ENCODE measurements around the gene ENPP7.

ENPP7 gene

DNA sequence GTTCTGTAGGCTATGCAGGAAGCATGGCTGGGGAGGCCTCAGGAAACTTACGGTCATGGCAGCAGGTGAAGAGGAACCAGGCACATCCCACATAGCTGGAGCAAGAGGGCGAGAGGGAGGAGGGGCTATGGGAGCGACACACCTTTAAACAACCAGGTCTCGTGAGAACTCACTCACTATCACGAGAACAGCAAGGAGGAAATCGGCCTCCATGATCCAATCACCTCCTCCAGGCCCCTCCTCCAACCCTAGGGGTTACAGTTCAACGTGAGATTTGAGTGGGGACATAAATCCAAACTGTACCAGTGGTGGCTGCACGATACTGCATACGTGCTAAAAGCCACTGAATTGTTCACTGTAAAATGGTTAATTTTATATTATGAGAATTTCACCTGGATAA lies 26.1 kb upstream of the ENPP7 start:
- DNase-seq = no peak

DNA sequence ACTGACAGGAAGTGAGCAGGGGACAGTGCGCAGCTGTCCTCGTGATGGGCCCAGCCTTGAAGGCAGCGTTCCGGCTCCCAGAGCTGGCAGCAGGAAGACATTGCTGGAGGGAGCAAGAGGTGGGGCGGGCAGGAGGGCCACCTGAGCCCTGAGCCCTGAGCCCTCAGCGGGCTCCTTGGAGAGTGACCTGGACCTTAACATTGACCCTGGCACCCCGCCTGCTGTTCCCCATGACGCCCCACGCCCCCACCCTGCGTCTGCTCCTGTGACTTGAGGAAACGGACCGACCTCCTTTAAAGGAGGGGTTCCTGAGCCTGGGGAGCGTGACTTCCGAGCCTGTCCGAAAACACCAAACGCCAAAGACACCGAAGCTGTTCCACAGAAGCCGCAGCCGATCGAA lies 25.1 kb upstream of the ENPP7 start:
- DNase-seq = no peak

DNA sequence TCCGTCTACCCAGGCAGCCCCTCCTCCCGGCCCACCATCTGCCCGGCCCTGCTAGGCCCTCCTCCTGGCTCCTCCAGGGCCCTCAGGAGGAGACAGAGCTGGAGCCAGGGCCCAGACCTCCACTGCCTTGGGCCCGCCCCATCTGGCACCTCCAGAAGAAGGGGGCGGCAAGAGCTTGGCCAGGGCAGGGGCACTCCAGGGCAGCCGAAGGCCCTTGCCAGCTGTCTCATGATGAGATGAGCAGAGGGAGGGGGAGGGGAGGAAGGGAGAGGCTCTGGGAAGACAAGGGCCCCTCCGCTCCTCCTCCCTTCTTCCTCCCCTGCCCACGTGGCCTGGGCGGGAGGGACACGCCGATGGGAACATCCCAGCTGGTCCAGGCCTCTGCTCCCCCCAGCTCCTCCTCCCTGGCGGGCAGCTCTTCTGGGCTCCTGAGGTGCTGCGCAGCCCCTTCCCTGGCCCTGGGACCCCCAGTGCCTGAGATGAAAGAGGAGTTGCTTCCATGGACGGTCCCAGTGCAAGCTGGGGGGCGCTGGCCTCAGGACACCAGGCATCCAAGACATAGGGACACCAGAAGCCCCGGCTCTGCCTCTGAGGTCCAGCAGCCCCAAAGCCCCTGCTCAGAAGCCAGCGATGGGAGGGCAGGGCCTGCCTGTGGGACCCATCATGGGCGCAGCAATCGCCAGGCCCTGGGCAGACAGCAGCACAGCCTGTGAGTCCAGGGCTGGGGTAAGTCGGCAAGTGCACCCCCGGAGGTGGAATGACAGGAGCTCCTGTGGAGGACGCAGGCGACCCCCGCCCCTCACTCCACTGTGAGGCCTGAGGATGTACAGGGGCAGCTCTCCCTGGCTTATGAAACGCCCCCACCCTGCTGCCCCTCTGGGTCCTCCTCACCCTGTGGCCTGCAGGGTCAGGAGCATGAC lies 23.6 kb upstream of the ENPP7 start:
- no peak for DNase-seq

DNA sequence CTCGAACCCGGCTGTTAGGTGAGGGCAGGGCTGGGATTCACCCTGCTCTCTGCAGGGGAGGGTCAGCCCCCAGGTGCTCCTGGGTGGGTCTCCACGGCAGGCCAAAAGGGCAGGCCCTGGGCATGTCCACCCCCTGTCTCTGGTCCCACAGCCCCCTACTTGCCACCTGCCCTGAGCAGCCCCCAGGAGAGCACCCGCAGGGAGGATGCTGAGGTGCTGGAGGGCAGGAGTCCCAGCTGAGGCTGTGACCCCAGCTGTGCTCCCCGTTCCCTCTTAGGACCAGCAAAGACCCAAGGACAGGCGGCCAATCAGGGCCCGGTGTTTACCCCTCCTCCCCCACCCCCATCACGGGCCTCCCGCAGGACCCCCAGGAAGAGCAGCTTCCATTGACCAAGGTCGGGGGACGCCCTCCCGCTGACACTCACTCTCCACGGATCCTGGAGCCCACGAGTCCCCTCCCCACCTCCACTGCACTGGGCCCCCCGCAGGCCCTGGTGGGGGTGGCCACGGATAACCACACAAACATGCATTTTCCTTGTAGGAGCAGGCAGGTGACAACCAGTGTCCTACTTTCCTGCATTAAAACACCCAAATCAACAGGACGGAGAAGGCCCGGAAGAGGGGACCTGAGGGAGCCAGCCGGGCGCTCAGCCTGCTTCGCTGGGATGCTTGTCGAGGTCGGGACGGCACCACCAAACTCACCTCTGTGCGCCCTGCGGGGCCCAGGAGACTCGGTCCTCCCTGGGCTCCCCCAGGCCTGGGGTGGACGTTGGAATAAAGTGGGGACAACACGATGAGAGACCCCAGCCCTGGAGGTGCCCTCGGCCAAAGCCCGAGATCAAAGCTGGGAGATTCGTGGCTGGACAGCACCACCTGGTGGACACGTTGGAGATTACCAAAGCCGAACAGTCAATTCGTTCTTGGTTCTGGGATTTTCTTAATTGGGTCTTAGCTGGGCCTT lies 22.5 kb upstream of the ENPP7 start:
- DNase-seq = peak; percentile 42

DNA sequence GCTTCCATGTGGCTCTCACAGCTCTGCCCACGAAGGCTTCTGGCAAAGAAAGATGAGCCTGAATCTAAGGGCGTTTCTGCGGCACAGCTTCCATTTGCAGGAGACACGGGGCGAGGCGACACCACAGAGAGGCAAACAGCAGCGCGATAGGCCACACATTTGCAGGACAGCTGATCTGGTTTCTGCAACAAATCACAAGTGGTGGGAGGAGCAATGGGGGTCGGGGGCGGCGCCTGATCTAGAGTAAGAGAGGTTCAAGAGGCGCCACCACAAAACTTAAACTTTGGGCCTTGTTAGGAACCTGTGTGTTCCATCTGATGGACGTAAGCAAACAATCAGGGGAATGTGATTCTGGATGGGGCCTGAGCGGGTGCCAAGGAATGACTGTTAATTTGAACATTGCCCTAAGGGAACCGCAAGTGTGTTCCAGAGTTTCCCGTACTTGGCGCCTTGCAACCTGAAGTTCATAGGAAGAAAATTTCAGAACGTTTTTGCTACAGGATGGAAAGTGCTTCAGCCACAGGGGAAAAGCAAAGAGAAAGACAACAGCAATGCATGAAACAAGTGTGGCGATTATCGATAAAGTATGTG lies 18.9 kb upstream of the ENPP7 start:
- no peak for DNase-seq

DNA sequence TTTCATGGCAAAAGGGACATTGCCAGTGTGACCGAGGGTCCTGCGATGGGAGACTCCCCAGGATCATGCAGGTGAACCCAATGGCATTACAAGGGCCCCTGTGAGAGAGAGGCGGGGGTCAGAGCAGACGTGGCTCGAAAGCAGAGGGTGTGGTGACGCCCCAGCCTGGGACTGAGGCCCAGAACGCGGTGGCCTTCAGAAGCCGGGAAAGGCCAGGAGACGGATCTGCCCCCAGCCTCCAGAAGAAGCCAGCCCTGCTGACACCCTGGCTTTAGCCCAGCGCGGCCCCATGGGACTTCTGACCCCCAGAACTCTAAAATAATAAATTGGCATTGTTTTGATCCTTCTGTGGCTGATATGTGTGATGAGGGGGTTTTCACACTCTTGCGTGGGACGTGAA lies 17.4 kb upstream of the ENPP7 start:
- no peak for DNase-seq

DNA sequence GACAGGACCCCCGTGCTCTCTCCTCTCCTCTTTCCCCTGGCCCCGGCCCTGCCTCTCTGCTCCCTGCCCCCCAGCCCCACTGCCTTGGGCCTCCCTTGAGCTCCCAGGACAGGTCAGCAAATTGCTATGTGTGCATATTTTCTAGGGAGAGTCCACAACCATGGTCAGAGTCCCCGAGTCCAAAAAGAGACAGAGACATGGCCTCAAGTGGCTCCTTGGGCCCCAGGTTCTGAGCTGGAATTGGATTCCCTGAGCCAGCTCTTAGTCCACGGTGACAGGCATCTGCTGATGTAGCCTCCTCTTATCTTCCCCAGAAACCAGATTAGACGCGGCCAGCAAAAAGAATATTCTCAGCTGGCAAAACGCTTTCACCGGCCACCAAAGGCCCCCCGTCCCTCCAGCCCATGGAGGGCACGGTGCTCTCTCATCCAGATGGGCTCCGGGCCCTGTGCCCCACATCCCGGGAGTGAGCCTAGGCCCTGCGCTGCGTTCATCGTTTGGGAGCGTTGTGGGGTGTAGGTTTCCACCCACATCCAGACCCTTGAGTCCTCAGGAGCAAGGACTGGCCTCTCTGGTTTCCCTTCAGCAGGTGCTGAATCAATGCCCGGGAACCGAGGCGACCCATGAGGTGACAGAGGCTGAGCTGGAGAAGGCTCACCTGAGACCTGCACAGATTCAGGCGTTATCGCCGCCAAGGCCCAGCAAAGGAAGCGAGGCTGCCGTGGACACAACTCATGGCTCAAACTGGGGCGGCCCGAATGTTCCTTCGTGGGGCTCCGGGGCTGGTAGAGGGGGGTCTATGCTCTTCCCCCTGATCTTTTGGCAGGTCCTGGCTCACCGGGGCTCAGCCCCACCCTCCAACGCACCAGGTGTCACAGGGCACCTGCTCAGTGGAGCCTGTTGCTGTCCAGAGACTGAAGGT lies 16.3 kb upstream of the ENPP7 start:
- DNase-seq = no peak

DNA sequence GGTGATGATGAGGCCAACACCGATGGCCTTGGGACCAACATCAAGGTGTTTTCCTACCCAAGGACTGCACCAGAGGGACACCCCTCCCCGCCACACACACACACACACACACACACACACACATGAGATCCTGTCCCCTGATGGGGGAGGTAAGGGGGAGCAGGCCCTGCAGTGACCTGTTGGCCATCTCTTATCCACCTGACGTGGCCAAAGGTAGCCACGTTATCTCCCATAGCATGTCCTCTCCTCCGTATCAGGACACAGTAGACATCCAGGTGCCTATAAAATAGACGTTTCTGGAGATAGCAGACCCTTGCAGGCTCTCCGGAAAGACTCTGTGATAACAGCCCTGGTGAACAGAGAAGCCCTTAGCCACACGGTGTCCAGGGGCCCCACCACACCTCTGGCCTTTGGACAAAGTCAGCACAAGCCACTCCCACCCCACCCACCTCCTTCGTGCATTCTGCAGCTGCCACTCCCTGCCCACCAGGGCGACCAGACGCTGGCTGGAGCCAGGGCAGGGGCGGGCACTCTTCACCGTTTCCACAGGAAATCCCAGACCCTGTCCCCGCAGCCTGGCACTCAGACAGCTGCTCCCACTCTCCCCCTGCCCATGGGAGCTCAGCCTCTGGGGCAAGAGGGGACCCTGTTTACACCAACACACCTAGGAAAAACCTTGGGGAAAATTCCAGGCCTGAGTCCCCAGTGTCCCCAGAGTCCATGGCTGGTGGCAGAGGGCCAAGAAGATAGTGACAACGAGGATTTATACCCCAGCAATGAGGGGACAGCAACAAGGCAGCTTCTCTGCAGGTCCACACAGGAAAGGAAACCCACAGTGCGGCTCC lies 15.4 kb upstream of the ENPP7 start:
- no peak for DNase-seq

DNA sequence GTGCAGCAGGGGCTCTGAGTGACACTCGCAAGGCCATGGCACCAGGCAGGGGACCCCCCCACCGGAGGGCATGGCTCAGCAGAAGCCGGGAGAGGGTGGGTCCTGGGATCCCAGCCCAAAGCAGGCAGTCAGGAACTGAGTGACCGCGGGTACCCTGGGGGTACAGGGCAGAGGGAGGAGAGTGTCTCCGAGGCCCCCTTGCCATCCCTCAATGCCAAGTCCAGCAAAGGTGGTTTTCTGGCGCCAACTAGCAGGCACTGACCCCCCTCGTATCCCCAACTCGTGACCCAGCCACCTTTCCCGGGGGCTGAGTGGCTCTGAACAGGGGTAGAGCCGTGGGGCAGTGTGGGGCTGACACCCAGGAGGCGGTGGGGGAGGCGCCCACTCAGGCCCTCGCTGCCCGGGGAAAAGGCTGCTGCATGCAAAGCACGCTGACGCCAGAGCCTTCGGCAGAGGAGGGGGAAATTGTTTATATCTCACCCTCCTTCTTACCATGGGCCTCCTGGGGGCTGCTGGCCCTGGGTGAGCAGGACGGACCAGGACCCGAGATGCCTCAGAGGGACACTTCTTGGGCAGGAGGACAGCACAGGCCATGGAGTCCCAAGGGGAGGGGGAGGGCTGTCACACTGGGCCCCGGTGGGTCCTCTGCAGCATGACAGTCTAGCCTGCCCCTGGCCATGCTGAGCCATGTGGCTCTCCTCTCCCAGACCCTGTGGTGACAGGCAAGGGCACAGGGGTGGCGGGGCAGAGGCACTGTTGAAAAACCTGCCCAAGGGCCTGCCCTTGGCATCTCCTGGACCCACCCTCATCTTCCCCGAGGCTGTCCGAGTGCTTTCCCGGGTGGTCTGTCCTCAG lies 14.6 kb upstream of the ENPP7 start:
- DNase-seq = no peak

DNA sequence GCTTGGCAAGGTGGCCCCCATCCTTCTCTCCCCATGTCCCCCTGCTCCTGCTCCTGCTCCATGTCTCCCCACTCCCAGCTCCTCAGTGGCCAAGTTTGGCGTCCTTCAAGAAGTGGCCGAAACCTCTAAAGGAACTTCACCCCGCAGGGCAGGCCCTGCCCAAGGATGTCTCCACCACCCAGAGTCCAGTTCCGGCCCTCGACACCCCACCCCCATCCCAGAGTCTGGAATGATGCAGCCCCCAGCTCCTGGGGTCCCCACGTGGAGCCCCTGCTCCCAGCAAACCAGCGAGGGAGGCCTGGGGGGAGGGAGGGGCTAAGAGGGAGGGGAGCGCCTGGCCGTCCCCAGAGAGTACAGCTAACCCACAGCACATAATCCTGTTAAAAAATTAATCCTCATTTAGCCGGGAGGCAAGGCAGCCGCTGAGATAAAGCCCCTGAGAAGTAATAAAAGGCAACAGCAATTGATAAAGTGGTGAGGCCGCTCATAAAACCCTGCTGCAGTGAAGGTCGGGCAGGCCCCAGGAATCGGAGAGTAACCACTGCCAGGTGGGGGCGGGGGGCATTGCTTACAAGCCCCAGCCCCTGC lies 9.9 kb upstream of the ENPP7 start:
- no peak for DNase-seq

DNA sequence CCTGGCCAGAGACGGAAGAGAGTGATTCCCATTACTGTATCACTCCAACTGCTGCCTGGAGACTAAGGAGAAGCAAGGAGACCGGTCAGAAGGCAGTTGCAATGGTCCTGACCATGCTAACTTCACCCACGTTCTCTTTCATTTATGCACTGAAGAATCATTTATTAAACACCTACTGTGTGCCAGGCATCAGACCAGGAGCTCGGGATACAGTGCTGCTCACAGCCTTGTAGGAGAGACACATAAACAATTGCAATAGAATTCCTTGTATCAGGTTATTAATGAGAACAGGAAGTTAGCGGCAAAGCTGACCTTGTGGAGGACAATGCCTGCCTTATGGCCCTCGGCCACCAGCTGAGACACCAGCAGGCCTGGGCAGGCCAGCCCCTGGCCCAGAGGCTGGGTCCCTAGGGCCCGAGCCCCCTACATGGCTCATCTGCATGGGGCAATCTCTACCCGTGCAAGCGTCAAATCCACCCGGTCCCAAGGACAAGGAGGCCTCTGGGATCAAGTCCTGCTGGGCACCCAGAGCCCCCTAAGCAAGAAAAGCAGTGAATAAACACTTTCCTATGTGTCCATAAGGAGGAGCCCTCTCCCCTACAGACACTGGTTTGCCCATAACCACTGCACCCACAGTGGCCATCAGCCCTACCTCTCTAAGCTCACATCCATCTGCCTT lies 8.6 kb upstream of the ENPP7 start:
- no peak for DNase-seq

DNA sequence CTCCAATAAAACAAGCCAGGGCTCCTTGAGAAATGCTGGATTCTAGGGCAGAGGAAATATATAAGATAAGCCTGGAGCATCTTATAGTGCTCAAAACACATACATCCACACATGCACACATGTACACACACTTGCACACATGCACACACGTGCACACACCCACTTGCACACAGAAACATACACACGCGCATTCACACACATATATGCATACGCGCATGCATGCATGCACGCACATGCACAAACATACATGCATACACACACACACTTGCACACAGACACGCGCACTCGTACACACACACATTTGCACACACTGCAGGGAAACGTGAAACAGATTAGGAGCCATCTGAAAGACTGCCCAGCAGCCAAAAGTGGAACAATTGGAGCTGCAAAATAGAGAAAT lies 8.0 kb upstream of the ENPP7 start:
- DNase-seq = no peak

DNA sequence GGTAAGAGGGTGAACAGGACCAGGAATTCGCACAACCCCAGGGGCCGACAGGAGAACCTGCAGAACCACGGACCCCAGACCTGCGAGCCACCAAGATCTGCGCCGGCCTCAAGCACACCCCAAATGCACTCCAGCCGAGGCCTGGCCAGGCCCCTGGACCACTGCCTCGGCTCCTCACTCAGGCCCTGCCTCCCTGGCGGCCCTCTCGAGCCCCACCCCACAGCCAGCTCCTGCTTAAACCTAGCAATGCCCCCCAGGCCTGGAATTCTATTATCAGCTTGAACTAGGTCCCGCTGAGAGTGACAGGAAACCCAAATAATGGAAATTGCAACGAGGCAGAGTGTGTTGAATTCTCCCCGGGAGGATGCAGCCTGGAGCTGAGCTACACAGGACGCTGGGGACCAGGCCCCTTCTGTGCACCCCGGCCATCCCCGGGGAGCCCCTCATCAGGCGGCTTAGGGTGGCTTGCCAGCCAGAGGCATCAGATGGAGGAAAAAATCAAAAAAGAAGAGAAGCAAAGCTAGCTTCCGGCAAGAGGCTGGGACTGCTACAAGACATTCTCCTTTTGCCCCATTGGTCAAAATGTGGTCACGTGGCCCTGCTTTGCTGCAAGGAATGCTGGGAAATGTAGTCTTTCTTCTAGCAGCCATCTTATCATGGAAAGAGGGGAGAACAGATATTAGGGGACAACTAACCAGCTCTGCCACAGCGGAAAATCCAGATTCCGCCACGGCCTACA lies 2.4 kb upstream of the ENPP7 start:
- peak; percentile 83 for DNase-seq

DNA sequence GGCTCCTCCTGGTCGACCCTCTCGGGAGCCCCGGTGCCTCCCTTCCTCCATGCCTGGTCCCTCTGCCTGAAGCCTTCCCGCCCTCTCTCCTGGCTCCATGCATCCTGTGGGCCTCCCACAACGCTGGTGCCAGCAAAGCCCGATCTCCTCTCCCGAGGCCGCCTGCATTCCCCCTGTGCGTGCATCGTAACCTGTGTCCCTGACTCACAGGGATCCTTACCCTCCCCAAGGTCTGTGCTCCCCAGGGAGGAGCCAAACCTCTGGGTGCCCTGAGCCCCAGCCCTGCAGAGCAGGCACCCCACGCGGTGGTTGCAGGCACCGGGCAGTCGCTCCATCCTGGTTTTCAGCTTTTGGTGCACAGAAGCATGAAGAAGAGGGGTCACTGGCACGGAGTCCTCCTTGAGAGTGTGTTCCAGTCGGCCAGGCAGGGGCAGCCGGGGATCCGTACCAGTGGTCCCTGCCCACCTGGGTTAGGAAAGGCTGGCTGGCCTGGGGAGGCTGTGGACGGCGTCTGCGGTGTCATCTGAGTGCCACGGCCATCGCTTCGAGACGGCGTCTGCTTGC lies 1.8 kb upstream of the ENPP7 start:
- no peak for DNase-seq

DNA sequence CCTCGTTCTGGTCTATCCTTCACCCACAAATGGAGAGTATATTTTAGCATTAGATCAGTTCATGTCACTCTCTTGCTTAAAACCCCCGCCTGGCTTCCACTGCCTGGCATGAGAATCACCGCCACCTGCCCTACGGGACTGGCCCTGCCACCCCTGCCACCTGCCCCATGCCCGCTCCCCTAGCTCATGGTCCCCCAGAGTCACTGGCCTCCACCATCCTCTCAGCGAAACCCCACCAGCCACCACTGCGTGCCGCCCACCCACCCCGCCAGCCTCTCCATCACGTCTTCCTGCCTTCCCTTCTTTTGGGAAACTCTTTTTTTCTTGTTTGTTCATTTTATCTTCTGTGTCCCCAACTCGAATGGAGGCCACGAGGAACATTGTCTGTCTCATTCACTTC lies 982 bp upstream of the ENPP7 start:
- DNase-seq = no peak

DNA sequence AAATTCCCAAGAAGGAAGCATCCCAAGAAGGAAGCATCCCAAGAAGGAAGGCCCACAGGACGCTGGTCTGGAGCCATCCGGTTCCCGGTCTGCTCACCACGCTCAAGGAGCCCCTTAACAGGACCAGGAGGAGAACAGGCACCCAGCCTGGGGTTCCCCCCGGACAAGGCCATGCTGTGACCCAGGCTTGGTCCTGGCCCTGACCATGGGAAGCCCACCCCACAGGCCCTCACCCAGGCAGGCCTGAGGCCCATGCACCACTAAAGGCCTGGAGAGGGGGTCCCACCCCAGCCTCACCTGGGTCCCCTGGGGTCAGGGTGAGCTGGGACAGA lies 340 bp upstream of the ENPP7 start:
- no peak for DNase-seq

DNA sequence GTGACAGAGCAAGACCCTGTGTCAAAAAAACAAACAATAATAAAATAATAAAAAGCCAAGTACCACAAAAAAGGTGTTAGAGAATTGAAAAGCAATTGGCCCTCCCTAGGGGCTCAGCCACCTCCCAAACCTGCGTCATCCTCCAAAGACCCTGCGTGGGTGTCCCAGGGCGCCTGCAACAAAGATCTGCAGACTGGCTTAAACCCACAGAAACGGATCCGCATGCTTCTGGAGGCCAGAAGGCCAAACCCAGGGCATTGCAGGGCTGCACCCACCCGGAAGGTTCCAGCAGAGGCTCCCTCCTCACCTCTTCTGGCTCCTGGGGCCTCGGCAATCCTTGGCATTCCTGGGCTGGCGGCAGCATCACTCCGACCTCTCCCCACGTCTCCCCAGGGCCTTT lies 1.5 kb downstream of the ENPP7 start:
- DNase-seq = no peak

Data from effector CD8-positive, alpha-beta T cell (primary cell).